HepG2 (cell line): Measurements from ENCODE around the gene C22orf15.
A peak's percentile ranks its signal among the peaks of the same experiment; 100 is the strongest.

Source experiments
- ASH2L ChIP-seq: fragments of 300-600, 200-600 bp; sonication (generic); IDR thresholded peaks from 2 replicates; pipeline ENCODE4 v1.7.0; 2017; ENCODE audit warnings: low read depth, mild to moderate bottlenecking, moderate library complexity, mixed read lengths, low read length; ENCODE audit not compliant: insufficient read length
- CAMTA2 ChIP-seq: sonication (generic); formaldehyde crosslinking; IDR thresholded peaks from 2 replicates; pipeline ENCODE4 v1.4.0; 2020; ENCODE audit warnings: mild to moderate bottlenecking, missing genetic modification reagents, borderline replicate concordance
- ESRRA ChIP-seq: sonication (generic); formaldehyde crosslinking; IDR thresholded peaks from 2 replicates; pipeline ENCODE4 v1.5.1; 2020; ENCODE audit warnings: mild to moderate bottlenecking, low read depth, missing genetic modification reagents
- HMGA1 ChIP-seq: sonication (generic); formaldehyde crosslinking; conservative IDR thresholded peaks from 2 replicates; pipeline ENCODE4 v1.4.0; 2020; ENCODE audit warnings: missing genetic modification reagents
- KAT8 ChIP-seq: IDR thresholded peaks from 2 replicates; pipeline ENCODE4 v1.6.1; 2016; ENCODE audit warnings: missing genetic modification reagents, missing compliant biosample characterization
- STAT6 ChIP-seq: sonication (generic); formaldehyde crosslinking; IDR thresholded peaks from 2 replicates; pipeline ENCODE4 v1.4.0; 2020; ENCODE audit warnings: missing genetic modification reagents, mild to moderate bottlenecking, borderline replicate concordance
- THYN1 ChIP-seq: sonication (generic); formaldehyde crosslinking; IDR thresholded peaks from 2 replicates; pipeline ENCODE4 v1.8.1; 2023; ENCODE audit warnings: low read depth, mild to moderate bottlenecking, moderate library complexity, missing genetic modification reagents, borderline replicate concordance
- ZC3H4 ChIP-seq: sonication (generic); formaldehyde crosslinking; IDR thresholded peaks from 2 replicates; pipeline ENCODE4 v1.4.0; 2020; ENCODE audit warnings: missing genetic modification reagents, borderline replicate concordance
- ZFP37 ChIP-seq: sonication (generic); formaldehyde crosslinking; IDR thresholded peaks from 2 replicates; pipeline ENCODE4 v1.4.0; 2020; ENCODE audit warnings: missing genetic modification reagents, borderline replicate concordance
- ZNF260 ChIP-seq: sonication (generic); formaldehyde crosslinking; IDR thresholded peaks from 2 replicates; pipeline ENCODE4 v1.4.0; 2020; ENCODE audit warnings: missing genetic modification reagents, low read depth, mild to moderate bottlenecking, borderline replicate concordance
- TF ChIP-seq, protein P1 (sequence below): IDR thresholded peaks from 2 replicates; pipeline ENCODE4 v1.6.1; 2016; ENCODE audit warnings: low read depth, missing genetic modification reagents, missing compliant biosample characterization
- TF ChIP-seq, protein P2 (sequence below): sonication (generic); formaldehyde crosslinking; IDR thresholded peaks from 2 replicates; pipeline ENCODE4 v1.5.0; 2020; ENCODE audit warnings: mild to moderate bottlenecking, missing genetic modification reagents, moderate library complexity
- TF ChIP-seq, protein P3 (sequence below): sonication (generic); formaldehyde crosslinking; IDR thresholded peaks from 2 replicates; pipeline ENCODE4 v1.8.1; 2022; ENCODE audit warnings: mild to moderate bottlenecking, missing genetic modification reagents

- TF ChIP-seq, protein P1, sequence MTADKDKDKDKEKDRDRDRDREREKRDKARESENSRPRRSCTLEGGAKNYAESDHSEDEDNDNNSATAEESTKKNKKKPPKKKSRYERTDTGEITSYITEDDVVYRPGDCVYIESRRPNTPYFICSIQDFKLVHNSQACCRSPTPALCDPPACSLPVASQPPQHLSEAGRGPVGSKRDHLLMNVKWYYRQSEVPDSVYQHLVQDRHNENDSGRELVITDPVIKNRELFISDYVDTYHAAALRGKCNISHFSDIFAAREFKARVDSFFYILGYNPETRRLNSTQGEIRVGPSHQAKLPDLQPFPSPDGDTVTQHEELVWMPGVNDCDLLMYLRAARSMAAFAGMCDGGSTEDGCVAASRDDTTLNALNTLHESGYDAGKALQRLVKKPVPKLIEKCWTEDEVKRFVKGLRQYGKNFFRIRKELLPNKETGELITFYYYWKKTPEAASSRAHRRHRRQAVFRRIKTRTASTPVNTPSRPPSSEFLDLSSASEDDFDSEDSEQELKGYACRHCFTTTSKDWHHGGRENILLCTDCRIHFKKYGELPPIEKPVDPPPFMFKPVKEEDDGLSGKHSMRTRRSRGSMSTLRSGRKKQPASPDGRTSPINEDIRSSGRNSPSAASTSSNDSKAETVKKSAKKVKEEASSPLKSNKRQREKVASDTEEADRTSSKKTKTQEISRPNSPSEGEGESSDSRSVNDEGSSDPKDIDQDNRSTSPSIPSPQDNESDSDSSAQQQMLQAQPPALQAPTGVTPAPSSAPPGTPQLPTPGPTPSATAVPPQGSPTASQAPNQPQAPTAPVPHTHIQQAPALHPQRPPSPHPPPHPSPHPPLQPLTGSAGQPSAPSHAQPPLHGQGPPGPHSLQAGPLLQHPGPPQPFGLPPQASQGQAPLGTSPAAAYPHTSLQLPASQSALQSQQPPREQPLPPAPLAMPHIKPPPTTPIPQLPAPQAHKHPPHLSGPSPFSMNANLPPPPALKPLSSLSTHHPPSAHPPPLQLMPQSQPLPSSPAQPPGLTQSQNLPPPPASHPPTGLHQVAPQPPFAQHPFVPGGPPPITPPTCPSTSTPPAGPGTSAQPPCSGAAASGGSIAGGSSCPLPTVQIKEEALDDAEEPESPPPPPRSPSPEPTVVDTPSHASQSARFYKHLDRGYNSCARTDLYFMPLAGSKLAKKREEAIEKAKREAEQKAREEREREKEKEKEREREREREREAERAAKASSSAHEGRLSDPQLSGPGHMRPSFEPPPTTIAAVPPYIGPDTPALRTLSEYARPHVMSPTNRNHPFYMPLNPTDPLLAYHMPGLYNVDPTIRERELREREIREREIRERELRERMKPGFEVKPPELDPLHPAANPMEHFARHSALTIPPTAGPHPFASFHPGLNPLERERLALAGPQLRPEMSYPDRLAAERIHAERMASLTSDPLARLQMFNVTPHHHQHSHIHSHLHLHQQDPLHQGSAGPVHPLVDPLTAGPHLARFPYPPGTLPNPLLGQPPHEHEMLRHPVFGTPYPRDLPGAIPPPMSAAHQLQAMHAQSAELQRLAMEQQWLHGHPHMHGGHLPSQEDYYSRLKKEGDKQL (CRISPR knock-in tag), result no peak
- TF ChIP-seq, protein P2, sequence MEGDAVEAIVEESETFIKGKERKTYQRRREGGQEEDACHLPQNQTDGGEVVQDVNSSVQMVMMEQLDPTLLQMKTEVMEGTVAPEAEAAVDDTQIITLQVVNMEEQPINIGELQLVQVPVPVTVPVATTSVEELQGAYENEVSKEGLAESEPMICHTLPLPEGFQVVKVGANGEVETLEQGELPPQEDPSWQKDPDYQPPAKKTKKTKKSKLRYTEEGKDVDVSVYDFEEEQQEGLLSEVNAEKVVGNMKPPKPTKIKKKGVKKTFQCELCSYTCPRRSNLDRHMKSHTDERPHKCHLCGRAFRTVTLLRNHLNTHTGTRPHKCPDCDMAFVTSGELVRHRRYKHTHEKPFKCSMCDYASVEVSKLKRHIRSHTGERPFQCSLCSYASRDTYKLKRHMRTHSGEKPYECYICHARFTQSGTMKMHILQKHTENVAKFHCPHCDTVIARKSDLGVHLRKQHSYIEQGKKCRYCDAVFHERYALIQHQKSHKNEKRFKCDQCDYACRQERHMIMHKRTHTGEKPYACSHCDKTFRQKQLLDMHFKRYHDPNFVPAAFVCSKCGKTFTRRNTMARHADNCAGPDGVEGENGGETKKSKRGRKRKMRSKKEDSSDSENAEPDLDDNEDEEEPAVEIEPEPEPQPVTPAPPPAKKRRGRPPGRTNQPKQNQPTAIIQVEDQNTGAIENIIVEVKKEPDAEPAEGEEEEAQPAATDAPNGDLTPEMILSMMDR (CRISPR knock-in tag), result peak; percentile 72
- TF ChIP-seq THYN1 (CRISPR knock-in tag) (no peak), ZFP37 (CRISPR knock-in tag) (no peak), STAT6 (CRISPR knock-in tag) (no peak), ZC3H4 (no peak), ESRRA (peak; percentile 52; the same call in 1 of the 2 replicates), CAMTA2 (CRISPR knock-in tag) (no peak), ASH2L (no peak), HMGA1 (CRISPR knock-in tag) (no peak), KAT8 (no peak), ZNF260 (CRISPR knock-in tag) (no peak)
- TF ChIP-seq, protein P3, sequence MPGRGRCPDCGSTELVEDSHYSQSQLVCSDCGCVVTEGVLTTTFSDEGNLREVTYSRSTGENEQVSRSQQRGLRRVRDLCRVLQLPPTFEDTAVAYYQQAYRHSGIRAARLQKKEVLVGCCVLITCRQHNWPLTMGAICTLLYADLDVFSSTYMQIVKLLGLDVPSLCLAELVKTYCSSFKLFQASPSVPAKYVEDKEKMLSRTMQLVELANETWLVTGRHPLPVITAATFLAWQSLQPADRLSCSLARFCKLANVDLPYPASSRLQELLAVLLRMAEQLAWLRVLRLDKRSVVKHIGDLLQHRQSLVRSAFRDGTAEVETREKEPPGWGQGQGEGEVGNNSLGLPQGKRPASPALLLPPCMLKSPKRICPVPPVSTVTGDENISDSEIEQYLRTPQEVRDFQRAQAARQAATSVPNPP, result no peak
Observed at GRCh38 chr22:23789638-23790037, 26.8 kb downstream of the C22orf15 start.
